ENCODE results near the gene FANCD2.
"Not testable (repeated sequence)": the region's sequence is repeated elsewhere in the genome, so short reads cannot be mapped to it uniquely, and the experiment has no call there.

The FANCD2 gene

GRCh38 chr3:10023587-10024310, 2.5 kb upstream of the FANCD2 start:
- no peak overlapping the region for H3K27ac ChIP-seq
- no peak overlapping the region for H3K4me3 ChIP-seq
- H3K27me3 ChIP-seq = no peaks in the 10 kb centered on the region
- peaks cover 21 to 50% (median 42%) of the 10 kb centered on the region in 3 donors for H3K36me3 ChIP-seq
- no peak for DNase-seq
- peaks cover 4 to 35% (median 21%) of the 10 kb centered on the region in 4 donors for H3K4me1 ChIP-seq
- H3K9me3 ChIP-seq = no peaks in the 10 kb centered on the region
- no peak for TF ChIP-seq CTCF (IDR thresholded peaks at IDR 0.05)
- intact Hi-C loops (cut with DNase I; ENCODE audit: low total_unique reads) = loop anchor here (5.0 kb wide), 1 partner anchor 41 kb away; no protein-coding TSS in a partner anchor

DNA sequence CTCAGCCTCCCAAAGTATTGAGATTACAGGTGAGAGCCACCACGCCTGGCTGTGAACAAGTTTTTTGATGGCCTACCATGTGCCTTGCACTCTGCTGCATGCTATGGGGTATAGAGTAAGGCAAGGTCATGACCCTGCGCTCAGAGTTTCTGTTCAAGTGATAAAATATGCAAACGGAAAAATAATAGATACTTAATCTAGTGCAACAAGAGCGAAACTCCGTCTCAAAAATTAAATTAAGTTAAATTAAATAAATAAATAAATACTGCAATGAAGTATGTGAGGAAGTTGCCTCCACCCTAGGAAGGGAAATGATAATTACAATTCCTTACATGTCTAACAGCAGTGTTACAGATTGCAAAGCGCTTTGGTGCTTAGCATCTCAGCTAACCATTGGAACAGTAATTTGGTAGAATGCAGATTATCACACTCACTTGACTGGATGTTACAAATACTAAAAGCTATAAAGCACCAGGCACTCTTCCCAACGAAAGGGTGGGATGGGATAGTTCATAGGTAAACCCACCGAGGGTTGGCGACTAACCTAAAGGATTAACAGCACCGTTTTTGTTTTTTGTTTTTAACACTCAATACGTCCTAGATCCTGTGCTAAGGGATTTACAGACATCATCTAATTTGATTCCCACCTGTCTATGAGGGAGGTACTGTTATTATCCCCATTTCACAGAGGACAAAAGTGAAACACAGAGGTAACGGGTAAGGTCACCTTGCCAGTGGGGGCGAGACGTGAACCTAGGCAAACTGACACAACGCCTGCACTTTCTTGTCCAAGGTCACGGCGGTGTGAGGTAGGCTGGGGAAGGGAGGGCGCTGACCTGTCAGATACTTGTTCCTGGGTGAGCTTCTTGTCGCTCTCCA, 793 bp upstream of the FANCD2 start:
- Histone ChIP-seq H3K27me3 (no peaks in the 10 kb centered on the region), H3K9me3 (no peaks in the 10 kb centered on the region), H3K4me3 (peak overlapping the region; percentile 81 to 84), H3K36me3 (peaks cover 21 to 34% (median 31%) of the 10 kb centered on the region in 3 donors), H3K4me1 (peaks cover 4 to 35% (median 21%) of the 10 kb centered on the region in 4 donors), H3K27ac (peak overlapping the region; percentile 73 to 81)
- intact Hi-C loops (cut with DNase I; ENCODE audit: low total_unique reads) = no loop called here
- DNase-seq = no peak
- TF ChIP-seq CTCF (IDR thresholded peaks at IDR 0.05) = no peak

DNA sequence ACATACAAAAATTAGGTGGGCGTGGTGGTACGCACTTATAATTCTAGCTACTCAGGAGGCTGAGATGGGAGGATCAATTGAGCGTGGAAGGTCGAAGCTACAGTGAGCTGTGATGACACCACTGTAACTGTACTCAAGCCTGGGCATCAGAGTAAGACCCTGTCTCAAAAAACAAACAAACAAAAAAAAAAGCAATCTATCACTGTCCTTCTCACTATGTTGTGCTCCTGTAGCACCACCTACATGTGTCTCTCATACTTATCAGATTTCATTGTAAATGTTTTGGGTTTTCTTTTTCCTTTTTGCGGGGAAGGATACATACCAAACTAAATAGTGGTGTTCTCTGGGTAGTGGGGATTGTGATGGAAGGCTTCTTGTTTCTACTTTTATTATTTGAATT, 14.8 kb downstream of the FANCD2 start:
- Histone ChIP-seq H3K27ac (no peak overlapping the region), H3K4me1 (no peaks in the 10 kb centered on the region), H3K4me3 (no peak overlapping the region), H3K27me3 (no peaks in the 10 kb centered on the region), H3K9me3 (no peaks in the 10 kb centered on the region), H3K36me3 (no peaks in the 10 kb centered on the region)
- no peak for DNase-seq
- TF ChIP-seq CTCF (IDR thresholded peaks at IDR 0.05) = no peak
- intact Hi-C loops (cut with DNase I; ENCODE audit: low total_unique reads) = no loop called here

- Histone ChIP-seq H3K36me3 (no peaks in the 10 kb centered on the region), H3K4me1 (no peaks in the 10 kb centered on the region), H3K27me3 (no peaks in the 10 kb centered on the region), H3K4me3 (no peak overlapping the region), H3K27ac (no peak overlapping the region), H3K9me3 (no peaks in the 10 kb centered on the region)
- no peak for TF ChIP-seq CTCF (IDR thresholded peaks at IDR 0.05)
- no peak for DNase-seq
- intact Hi-C loops (cut with DNase I; ENCODE audit: low total_unique reads) = no loop called here
Measured at GRCh38 chr3:10047876-10048275, 21.6 kb downstream of the FANCD2 start.

GRCh38 chr3:10053054-10053453, 26.8 kb downstream of the FANCD2 start:
- H3K4me1 ChIP-seq; H3K27me3 ChIP-seq; DNase-seq; H3K36me3 ChIP-seq; intact Hi-C loops (cut with DNase I; ENCODE audit: low total_unique reads); H3K27ac ChIP-seq; H3K9me3 ChIP-seq; H3K4me3 ChIP-seq: not testable (repeated sequence)

DNA sequence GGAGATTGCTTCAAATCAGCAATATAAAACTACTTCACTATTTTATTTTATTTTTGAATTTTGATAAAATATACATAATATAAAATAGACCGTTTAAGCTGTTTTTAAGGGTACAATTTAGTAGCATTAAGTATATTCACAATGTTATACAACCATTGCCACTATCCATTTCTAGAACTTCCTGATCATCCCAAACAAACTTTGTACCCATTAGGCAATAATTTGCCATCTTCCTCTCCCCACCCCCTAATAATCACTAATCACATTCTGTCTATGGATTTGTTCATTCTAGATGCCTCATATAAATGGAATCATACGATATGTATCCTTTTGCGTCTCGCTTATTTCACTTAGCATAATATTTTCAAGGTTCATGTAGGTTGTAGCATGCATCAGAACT, 28.9 kb downstream of the FANCD2 start:
- TF ChIP-seq CTCF (IDR thresholded peaks at IDR 0.05) = no peak
- DNase-seq = no peak

DNA sequence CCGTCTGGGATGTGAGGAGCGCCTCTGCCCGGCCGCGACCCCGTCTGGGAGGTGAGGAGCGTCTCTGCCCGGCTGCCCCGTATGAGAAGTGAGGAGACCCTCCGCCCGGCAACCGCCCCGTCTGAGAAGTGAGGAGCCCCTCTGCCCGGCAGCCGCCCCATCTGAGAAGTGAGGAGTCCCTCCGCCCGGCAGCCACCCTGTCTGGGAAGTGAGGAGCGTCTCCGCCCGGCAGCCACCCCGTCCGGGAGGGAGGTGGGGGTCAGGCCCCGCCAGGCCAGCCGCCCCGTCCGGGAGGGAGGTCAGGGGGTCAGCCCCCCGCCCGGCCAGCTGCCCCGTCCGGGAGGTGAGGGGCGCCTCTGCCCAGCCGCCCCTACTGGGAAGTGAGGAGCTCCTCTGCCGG, 43.8 kb downstream of the FANCD2 start:
- H3K27me3 ChIP-seq; H3K9me3 ChIP-seq; H3K4me1 ChIP-seq; H3K4me3 ChIP-seq; H3K36me3 ChIP-seq; DNase-seq; H3K27ac ChIP-seq; intact Hi-C loops (cut with DNase I; ENCODE audit: low total_unique reads): not testable (repeated sequence)

More for the DNA sequence above, 28.9 kb downstream of the FANCD2 start:
- Histone ChIP-seq H3K27ac (no peak overlapping the region), H3K36me3 (no peaks in the 10 kb centered on the region), H3K9me3 (no peaks in the 10 kb centered on the region), H3K4me1 (no peaks in the 10 kb centered on the region), H3K27me3 (no peaks in the 10 kb centered on the region), H3K4me3 (no peak overlapping the region)
- intact Hi-C loops (cut with DNase I; ENCODE audit: low total_unique reads) = no loop called here
